Smooth muscle cell of the brain vasculature (primary cell): ENCODE data around the gene ADAD2.

ENCODE experiments used
- DNase-seq: peaks from one replicate; pipeline ENCODE4 v3.0.0-alpha.2; 2012; ENCODE audit warnings: low read depth, low spot score

ADAD2 gene

GRCh38 chr16:84176192-84177053 is 14.5 kb upstream of the ADAD2 start:
- DNase-seq = no peak

GRCh38 chr16:84177741-84178073 is 13.2 kb upstream of the ADAD2 start:
- no peak for DNase-seq

- DNase-seq = no peak
Observed at GRCh38 chr16:84178146-84178765, 12.7 kb upstream of the ADAD2 start.

GRCh38 chr16:84178892-84179611 is 11.9 kb upstream of the ADAD2 start:
- DNase-seq = no peak

GRCh38 chr16:84179612-84180320 is 11.2 kb upstream of the ADAD2 start:
- no peak for DNase-seq

DNA sequence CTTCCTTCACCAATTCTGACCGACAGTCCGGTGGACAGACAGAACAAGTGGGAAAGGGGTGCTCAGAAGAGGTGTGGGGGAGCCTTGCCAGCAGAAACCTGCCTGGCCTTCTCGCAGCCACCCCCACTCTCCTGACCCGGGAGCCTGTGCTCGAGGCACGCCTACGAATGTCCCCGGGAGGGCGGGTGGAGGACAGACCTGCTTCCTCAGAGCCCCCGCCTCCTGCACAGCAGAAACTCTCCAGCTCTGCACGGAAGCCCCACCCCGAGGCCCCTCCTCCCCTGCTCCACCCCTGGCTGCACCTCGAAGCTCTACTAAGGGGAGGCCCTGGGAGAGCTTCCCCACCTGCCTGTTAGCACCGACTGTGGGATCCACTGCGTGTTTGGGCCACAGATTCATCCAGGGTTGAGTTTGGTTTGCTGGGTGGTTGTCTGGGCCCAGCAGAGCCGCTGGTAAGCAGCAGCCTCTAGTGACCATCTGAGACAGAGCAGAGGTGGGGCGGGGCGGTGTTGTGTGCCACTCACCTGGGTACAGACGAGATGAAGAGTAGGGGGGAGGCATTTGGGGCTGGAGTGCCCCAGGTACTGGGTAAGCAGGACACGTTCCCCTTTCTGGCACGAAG is 10.3 kb upstream of the ADAD2 start:
- DNase-seq = no peak

GRCh38 chr16:84181144-84181915 is 9.6 kb upstream of the ADAD2 start:
- no peak for DNase-seq

DNA sequence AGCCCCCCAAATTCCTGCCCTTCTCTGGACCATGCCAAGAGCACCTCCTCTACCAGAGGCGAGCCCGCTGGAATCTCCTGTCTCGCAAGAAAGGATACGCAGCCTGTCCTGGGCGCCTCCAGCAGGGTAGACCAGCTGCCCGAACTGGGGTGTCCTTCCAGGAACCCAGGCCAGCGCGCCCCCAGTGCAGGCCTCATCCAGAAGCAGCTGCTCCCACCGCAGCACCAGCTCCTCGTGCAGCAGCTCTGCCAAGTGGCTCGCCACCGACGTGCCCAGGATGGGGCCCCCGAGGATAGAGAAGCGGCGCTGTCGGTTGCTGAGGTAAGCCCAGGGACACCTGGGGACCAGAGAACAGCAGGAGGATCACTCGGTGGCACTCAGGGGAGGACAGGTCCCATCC is 8.9 kb upstream of the ADAD2 start:
- DNase-seq = no peak

GRCh38 chr16:84182680-84183571 is 8.0 kb upstream of the ADAD2 start:
- no peak for DNase-seq

GRCh38 chr16:84183572-84183875 is 7.4 kb upstream of the ADAD2 start:
- no peak for DNase-seq

- DNase-seq = no peak
Observed at GRCh38 chr16:84183911-84184591, 6.9 kb upstream of the ADAD2 start.

- DNase-seq = no peak
Observed at GRCh38 chr16:84184775-84185174, 6.2 kb upstream of the ADAD2 start.

DNA sequence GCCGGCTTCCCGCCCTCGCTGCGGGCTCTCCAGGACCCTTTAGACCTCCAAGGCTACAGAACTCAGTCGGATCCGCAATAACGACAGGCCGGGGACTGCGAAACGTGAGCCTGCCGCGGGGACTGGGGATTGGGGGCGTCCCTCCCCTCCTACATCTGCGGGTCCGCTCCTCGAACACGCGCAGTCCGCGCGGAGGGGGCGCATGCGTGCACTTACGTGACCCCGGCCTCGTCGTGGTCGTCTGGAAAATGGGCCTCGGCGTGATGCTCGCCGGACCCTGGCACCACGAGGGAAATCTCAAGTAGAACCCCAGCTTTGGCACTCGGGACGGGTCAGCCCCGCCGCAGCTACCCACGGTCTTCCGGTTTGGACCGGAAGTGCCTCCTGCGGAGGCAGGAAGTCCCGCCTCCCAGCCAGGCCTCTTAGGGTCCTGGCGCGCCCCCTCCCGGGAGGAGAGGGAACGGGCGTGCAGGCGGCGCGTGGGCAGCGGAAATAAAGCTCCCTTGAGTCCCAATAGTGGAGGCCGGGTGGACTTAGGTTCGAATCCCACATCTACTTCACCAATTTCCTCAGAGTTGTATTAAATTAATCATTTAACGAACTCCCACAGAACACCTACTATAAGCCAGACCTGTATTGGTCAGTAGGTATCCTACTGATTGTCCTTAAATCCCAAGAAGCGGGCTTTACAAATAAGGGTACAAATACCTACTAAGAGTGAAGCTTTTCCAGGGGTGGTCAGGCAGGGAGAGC is 4.1 kb upstream of the ADAD2 start, which contains the start of gene TAF1C:
Gene TAF1C (minus strand): TSS at position 373 of the 753 bp plus-strand sequence. CDS start 2,069 bp downstream, outside the sequence.
- peak; percentile 96 for DNase-seq

- no peak for DNase-seq
Observed at GRCh38 chr16:84191466-84191865, 509 bp downstream of the ADAD2 start.

GRCh38 chr16:84193480-84193879 is 2.5 kb downstream of the ADAD2 start:
- no peak for DNase-seq

GRCh38 chr16:84194018-84194417 is 3.1 kb downstream of the ADAD2 start:
- DNase-seq = no peak

GRCh38 chr16:84194470-84195200 is 3.7 kb downstream of the ADAD2 start:
- no peak for DNase-seq
